Measurements from ENCODE around the gene CCDC66.
"Not testable (repeated sequence)": the region's sequence is repeated elsewhere in the genome, so short reads cannot be mapped to it uniquely, and the experiment has no call there.

The CCDC66 gene

GRCh38 chr3:56590814-56591213, 33.8 kb downstream of the CCDC66 start:
- Histone ChIP-seq H3K4me3 (ENCODE audit: low read length in 2 of 2) (no peak overlapping the region), H3K27ac (ENCODE audit: low read depth in 2 of 2, low read length in 2 of 2) (no peak overlapping the region), H3K36me3 (ENCODE audit: control insufficient read depth in 2 of 2, insufficient read depth in 2 of 2, low read length in 2 of 2) (peaks cover 7 to 9% of the 10 kb centered on the region in 2 donors), H3K4me1 (ENCODE audit: control insufficient read depth in 2 of 2, insufficient read depth in 2 of 2, low read length in 2 of 2) (no peaks in the 10 kb centered on the region), H3K9ac (ENCODE audit: low read depth in 1 of 2, low read length in 2 of 2) (no peak overlapping the region), H3K27me3 (ENCODE audit: control insufficient read depth in 2 of 2, insufficient read depth in 2 of 2, low read length in 2 of 2) (no peaks in the 10 kb centered on the region), H3K9me3 (ENCODE audit: control insufficient read depth in 2 of 2, low read length in 2 of 2) (no peaks in the 10 kb centered on the region)

- Histone ChIP-seq H3K9me3 (ENCODE audit: control insufficient read depth in 2 of 2, low read length in 2 of 2) (no peaks in the 10 kb centered on the region), H3K9ac (ENCODE audit: low read depth in 1 of 2, low read length in 2 of 2) (no peak overlapping the region), H3K36me3 (ENCODE audit: control insufficient read depth in 2 of 2, insufficient read depth in 2 of 2, low read length in 2 of 2) (peaks cover 7 to 9% of the 10 kb centered on the region in 2 donors), H3K4me1 (ENCODE audit: control insufficient read depth in 2 of 2, insufficient read depth in 2 of 2, low read length in 2 of 2) (no peaks in the 10 kb centered on the region), H3K4me3 (ENCODE audit: low read length in 2 of 2) (no peak overlapping the region), H3K27me3 (ENCODE audit: control insufficient read depth in 2 of 2, insufficient read depth in 2 of 2, low read length in 2 of 2) (no peaks in the 10 kb centered on the region), H3K27ac (ENCODE audit: low read depth in 2 of 2, low read length in 2 of 2) (no peak overlapping the region)
Observed at GRCh38 chr3:56591262-56591661, 34.3 kb downstream of the CCDC66 start.

GRCh38 chr3:56593455-56594158, 36.6 kb downstream of the CCDC66 start:
- H3K27me3 ChIP-seq (ENCODE audit: control insufficient read depth in 2 of 2, insufficient read depth in 2 of 2, low read length in 2 of 2), result no peaks in the 10 kb centered on the region
- no peak overlapping the region for H3K9ac ChIP-seq (ENCODE audit: low read depth in 1 of 2, low read length in 2 of 2)
- no peak overlapping the region for H3K27ac ChIP-seq (ENCODE audit: low read depth in 2 of 2, low read length in 2 of 2)
- H3K9me3 ChIP-seq (ENCODE audit: control insufficient read depth in 2 of 2, low read length in 2 of 2), result no peaks in the 10 kb centered on the region
- H3K36me3 ChIP-seq (ENCODE audit: control insufficient read depth in 2 of 2, insufficient read depth in 2 of 2, low read length in 2 of 2), result peaks cover 7 to 9% of the 10 kb centered on the region in 2 donors
- H3K4me1 ChIP-seq (ENCODE audit: control insufficient read depth in 2 of 2, insufficient read depth in 2 of 2, low read length in 2 of 2), result no peaks in the 10 kb centered on the region
- H3K4me3 ChIP-seq (ENCODE audit: low read length in 2 of 2), result no peak overlapping the region

- Histone ChIP-seq H3K36me3 (ENCODE audit: control insufficient read depth in 2 of 2, insufficient read depth in 2 of 2, low read length in 2 of 2) (peaks cover 7 to 9% of the 10 kb centered on the region in 2 donors), H3K27me3 (ENCODE audit: control insufficient read depth in 2 of 2, insufficient read depth in 2 of 2, low read length in 2 of 2) (no peaks in the 10 kb centered on the region), H3K4me3 (ENCODE audit: low read length in 2 of 2) (no peak overlapping the region), H3K9ac (ENCODE audit: low read depth in 1 of 2, low read length in 2 of 2) (no peak overlapping the region), H3K4me1 (ENCODE audit: control insufficient read depth in 2 of 2, insufficient read depth in 2 of 2, low read length in 2 of 2) (no peaks in the 10 kb centered on the region), H3K27ac (ENCODE audit: low read depth in 2 of 2, low read length in 2 of 2) (no peak overlapping the region), H3K9me3 (ENCODE audit: control insufficient read depth in 2 of 2, low read length in 2 of 2) (no peaks in the 10 kb centered on the region)
Observed at GRCh38 chr3:56595975-56596840, 39.2 kb downstream of the CCDC66 start.

- not testable (repeated sequence) for H3K27me3 ChIP-seq (ENCODE audit: control insufficient read depth in 2 of 2, insufficient read depth in 2 of 2, low read length in 2 of 2); H3K9ac ChIP-seq (ENCODE audit: low read depth in 1 of 2, low read length in 2 of 2); H3K9me3 ChIP-seq (ENCODE audit: control insufficient read depth in 2 of 2, low read length in 2 of 2); H3K4me1 ChIP-seq (ENCODE audit: control insufficient read depth in 2 of 2, insufficient read depth in 2 of 2, low read length in 2 of 2); H3K4me3 ChIP-seq (ENCODE audit: low read length in 2 of 2); H3K27ac ChIP-seq (ENCODE audit: low read depth in 2 of 2, low read length in 2 of 2)
- H3K36me3 ChIP-seq (ENCODE audit: control insufficient read depth in 2 of 2, insufficient read depth in 2 of 2, low read length in 2 of 2), result peaks cover 7 to 11% of the 10 kb centered on the region in 2 donors
Observed at GRCh38 chr3:56608479-56608878, 51.5 kb downstream of the CCDC66 start.

GRCh38 chr3:56610669-56611335, 53.8 kb downstream of the CCDC66 start:
- H3K4me3 ChIP-seq (ENCODE audit: low read length in 2 of 2), result no peak overlapping the region
- peaks cover 0 to 2% of the 10 kb centered on the region in 2 donors for H3K4me1 ChIP-seq (ENCODE audit: control insufficient read depth in 2 of 2, insufficient read depth in 2 of 2, low read length in 2 of 2)
- peaks cover 7 to 15% of the 10 kb centered on the region in 2 donors for H3K36me3 ChIP-seq (ENCODE audit: control insufficient read depth in 2 of 2, insufficient read depth in 2 of 2, low read length in 2 of 2)
- no peak overlapping the region for H3K27ac ChIP-seq (ENCODE audit: low read depth in 2 of 2, low read length in 2 of 2)
- H3K9me3 ChIP-seq (ENCODE audit: control insufficient read depth in 2 of 2, low read length in 2 of 2), result peaks cover 0 to 3% of the 10 kb centered on the region in 2 donors
- H3K27me3 ChIP-seq (ENCODE audit: control insufficient read depth in 2 of 2, insufficient read depth in 2 of 2, low read length in 2 of 2), result no peaks in the 10 kb centered on the region
- no peak overlapping the region for H3K9ac ChIP-seq (ENCODE audit: low read depth in 1 of 2, low read length in 2 of 2)

- H3K36me3 ChIP-seq (ENCODE audit: control insufficient read depth in 2 of 2, insufficient read depth in 2 of 2, low read length in 2 of 2), result peaks cover 1 to 11% of the 10 kb centered on the region in 2 donors
- peaks cover 0 to under 1% of the 10 kb centered on the region in 2 donors for H3K9me3 ChIP-seq (ENCODE audit: control insufficient read depth in 2 of 2, low read length in 2 of 2)
- H3K4me3 ChIP-seq (ENCODE audit: low read length in 2 of 2), result no peak overlapping the region
- no peaks in the 10 kb centered on the region for H3K27me3 ChIP-seq (ENCODE audit: control insufficient read depth in 2 of 2, insufficient read depth in 2 of 2, low read length in 2 of 2)
- peaks cover 0 to 2% of the 10 kb centered on the region in 2 donors for H3K4me1 ChIP-seq (ENCODE audit: control insufficient read depth in 2 of 2, insufficient read depth in 2 of 2, low read length in 2 of 2)
- no peak overlapping the region for H3K9ac ChIP-seq (ENCODE audit: low read depth in 1 of 2, low read length in 2 of 2)
- no peak overlapping the region for H3K27ac ChIP-seq (ENCODE audit: low read depth in 2 of 2, low read length in 2 of 2)
Observed at GRCh38 chr3:56611364-56611763, 54.4 kb downstream of the CCDC66 start.

- H3K27ac ChIP-seq (ENCODE audit: low read depth in 2 of 2, low read length in 2 of 2), result no peak overlapping the region
- no peaks in the 10 kb centered on the region for H3K9me3 ChIP-seq (ENCODE audit: control insufficient read depth in 2 of 2, low read length in 2 of 2)
Observed at GRCh38 chr3:56612146-56612545, 55.2 kb downstream of the CCDC66 start.

GRCh38 chr3:56613016-56613415, 56.0 kb downstream of the CCDC66 start:
- no peaks in the 10 kb centered on the region for H3K27me3 ChIP-seq (ENCODE audit: control insufficient read depth in 2 of 2, insufficient read depth in 2 of 2, low read length in 2 of 2)
- no peak overlapping the region for H3K9ac ChIP-seq (ENCODE audit: low read depth in 1 of 2, low read length in 2 of 2)
- H3K4me1 ChIP-seq (ENCODE audit: control insufficient read depth in 2 of 2, insufficient read depth in 2 of 2, low read length in 2 of 2), result peaks cover 0 to 2% of the 10 kb centered on the region in 2 donors
- no peak overlapping the region for H3K4me3 ChIP-seq (ENCODE audit: low read length in 2 of 2)
- H3K9me3 ChIP-seq (ENCODE audit: control insufficient read depth in 2 of 2, low read length in 2 of 2), result no peaks in the 10 kb centered on the region
- no peak overlapping the region for H3K27ac ChIP-seq (ENCODE audit: low read depth in 2 of 2, low read length in 2 of 2)
- peaks cover 12 to 21% of the 10 kb centered on the region in 2 donors for H3K36me3 ChIP-seq (ENCODE audit: control insufficient read depth in 2 of 2, insufficient read depth in 2 of 2, low read length in 2 of 2)

More at GRCh38 chr3:56612146-56612545, 55.2 kb downstream of the CCDC66 start:
- no peak overlapping the region for H3K4me3 ChIP-seq (ENCODE audit: low read length in 2 of 2)
- no peak overlapping the region for H3K9ac ChIP-seq (ENCODE audit: low read depth in 1 of 2, low read length in 2 of 2)
- H3K4me1 ChIP-seq (ENCODE audit: control insufficient read depth in 2 of 2, insufficient read depth in 2 of 2, low read length in 2 of 2), result peaks cover 0 to 2% of the 10 kb centered on the region in 2 donors
- H3K27me3 ChIP-seq (ENCODE audit: control insufficient read depth in 2 of 2, insufficient read depth in 2 of 2, low read length in 2 of 2), result no peaks in the 10 kb centered on the region
- H3K36me3 ChIP-seq (ENCODE audit: control insufficient read depth in 2 of 2, insufficient read depth in 2 of 2, low read length in 2 of 2), result peaks cover 4 to 14% of the 10 kb centered on the region in 2 donors
